ENCODE measurements around the gene RIPK3. TPM values are rescaled to one million over a fixed set of nuclear protein-coding genes. Genes with fewer than 3 reads are reported as not detected.

The RIPK3 gene
- total RNA-seq, 1 experiment from 2014 or later = 0.35 TPM

DNA sequence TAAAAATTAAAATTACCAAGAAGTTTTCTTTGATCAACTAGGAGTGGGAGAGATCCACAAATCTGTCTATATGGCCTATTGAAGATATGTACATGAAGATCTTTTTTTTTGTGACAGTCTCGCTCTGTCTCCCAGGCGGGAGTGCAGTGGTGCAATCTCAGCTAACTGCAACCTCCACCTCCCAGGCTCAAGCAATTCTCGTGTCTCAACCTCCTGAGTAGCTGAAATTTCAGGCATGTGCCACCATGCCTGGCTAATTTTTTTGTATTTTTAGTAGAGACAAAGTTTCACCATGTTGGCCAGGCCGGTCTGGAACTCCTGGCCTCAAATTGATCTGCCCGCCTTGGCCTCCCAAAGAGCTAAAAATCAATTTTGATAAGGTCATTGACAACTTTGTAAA is 23.6 kb upstream of the RIPK3 start:
- Histone ChIP-seq H3K4me1 (ENCODE audit: insufficient read depth, low read length) (no peaks in the 10 kb centered on the region), H3K9me3 (ENCODE audit: control insufficient read depth, low read depth, low read length) (no peaks in the 10 kb centered on the region), H3K79me1 (ENCODE audit: insufficient read depth, low read depth, low read length, poor library complexity, severe bottlenecking) (no peaks in the 10 kb centered on the region), H4K20me1 (ENCODE audit: control insufficient read depth, insufficient read depth, insufficient read length) (no peaks in the 10 kb centered on the region), H2BK120ac (ENCODE audit: low read depth, low read length, poor library complexity, severe bottlenecking) (no peak overlapping the region), H3K14ac (ENCODE audit: insufficient read depth, low read length) (no peak overlapping the region), H2AK5ac (ENCODE audit: insufficient read length, low read length) (no peak overlapping the region), H3K9ac (ENCODE audit: extremely low read depth, insufficient read length, low read length) (no peak overlapping the region), H3K27ac (ENCODE audit: insufficient read length, low read depth, low read length) (no peak overlapping the region), H4K8ac (replicated peaks; ENCODE audit: insufficient read length, low read depth, low read length) (no peak overlapping the region), H3K18ac (ENCODE audit: insufficient read length, low read depth, low read length) (no peak overlapping the region), H2AFZ (ENCODE audit: low read length) (no peak overlapping the region), H3K79me2 (ENCODE audit: insufficient read depth, low read length) (no peaks in the 10 kb centered on the region), H4K91ac (ENCODE audit: insufficient read length, low read depth, low read length) (no peak overlapping the region), H3T11ph (ENCODE audit: low read length) (no peak overlapping the region), H2BK15ac (ENCODE audit: low read depth, low read length) (no peak overlapping the region), H3K4ac (ENCODE audit: low read depth, low read length) (no peak overlapping the region), H3K56ac (ENCODE audit: insufficient read length, low read depth, low read length) (no peak overlapping the region), H2BK12ac (ENCODE audit: insufficient read length, low read depth, low read length) (no peak overlapping the region), H2BK5ac (ENCODE audit: insufficient read length, low read length) (no peak overlapping the region), H2BK20ac (ENCODE audit: low read depth, low read length, poor library complexity, severe bottlenecking) (no peak overlapping the region), H4K5ac (ENCODE audit: insufficient read length, low read depth, low read length) (no peak overlapping the region), H3K4me2 (ENCODE audit: insufficient read depth, insufficient read length, low read length) (no peak overlapping the region), H3K27me3 (ENCODE audit: insufficient read depth, low read length) (no peaks in the 10 kb centered on the region; the same call in 1 of the 2 replicates), H3K23me2 (ENCODE audit: insufficient read length, low read depth, low read length, poor library complexity, severe bottlenecking) (peaks cover 15% of the 10 kb centered on the region), H3K23ac (ENCODE audit: insufficient read length, low read depth, low read length) (no peak overlapping the region)
- Mint-ChIP-seq H3K36me3 (ENCODE audit: insufficient read depth in 1 of 3, low read depth in 3 of 3) (no peaks in the 10 kb centered on the region), H3K9me3 (no peaks in the 10 kb centered on the region), H3K27ac (no peak overlapping the region), H3K4me1 (peaks cover 12 to 13% of the 10 kb centered on the region in 2 experiments), H3K4me3 (no peak overlapping the region), H3K27me3 (ENCODE audit: low read depth) (peaks cover 52% of the 10 kb centered on the region)
- no CpG with 5 or more reads among the region's 5 CpGs for whole genome bisulfite sequencing (ENCODE audit: extremely low coverage, insufficient read length, low lambda C conversion rate)
- no peak for DNase-seq
- TF ChIP-seq CTCF (conservative IDR thresholded peaks at IDR 0.05) = no peak
